HG02588 (cell line): ENCODE data around the gene VMP1.
"Not testable (repeated sequence)": the region's sequence is repeated elsewhere in the genome, so short reads cannot be mapped to it uniquely, and the experiment has no call there.

Experiments used
- ATAC-seq: cut with Tn5 transposase; IDR thresholded peaks from one replicate; pipeline ENCODE4 v1.9.1; 2021; ENCODE audit warnings: mild to moderate bottlenecking, moderate library complexity; ENCODE audit not compliant: unreplicated experiment

The VMP1 gene

GRCh38 chr17:59856859-59857794 is 149.7 kb downstream of the VMP1 start:
- no peak for ATAC-seq

- ATAC-seq = no peak
These were observed 150.8 kb downstream of the VMP1 start for GRCh38 chr17:59858167-59858816.

- ATAC-seq = no peak
These were observed 151.5 kb downstream of the VMP1 start for GRCh38 chr17:59858932-59859331.

GRCh38 chr17:59859444-59860025 is 152.1 kb downstream of the VMP1 start:
- no peak for ATAC-seq

- no peak for ATAC-seq
These were observed 156.2 kb downstream of the VMP1 start for GRCh38 chr17:59863616-59864015.

GRCh38 chr17:59869941-59870218 is 162.4 kb downstream of the VMP1 start:
- no peak for ATAC-seq

GRCh38 chr17:59870482-59870881 is 163.0 kb downstream of the VMP1 start:
- no peak for ATAC-seq

- no peak for ATAC-seq
These were observed 164.9 kb downstream of the VMP1 start for GRCh38 chr17:59872351-59872750.

- ATAC-seq = not testable (repeated sequence)
These were observed 166.0 kb downstream of the VMP1 start for GRCh38 chr17:59873414-59873813.

- ATAC-seq = no peak
These were observed 166.9 kb downstream of the VMP1 start for GRCh38 chr17:59874376-59874775.

GRCh38 chr17:59876107-59876506 is 168.7 kb downstream of the VMP1 start:
- ATAC-seq = no peak

- ATAC-seq = no peak
These were observed 170.5 kb downstream of the VMP1 start for GRCh38 chr17:59877965-59878364.

- no peak for ATAC-seq
These were observed 171.2 kb downstream of the VMP1 start for GRCh38 chr17:59878624-59879023.

GRCh38 chr17:59884861-59885260 is 177.4 kb downstream of the VMP1 start:
- ATAC-seq = no peak

- ATAC-seq = no peak
These were observed 180.8 kb downstream of the VMP1 start for GRCh38 chr17:59888145-59888750.

GRCh38 chr17:59890720-59891119 is 183.3 kb downstream of the VMP1 start:
- no peak for ATAC-seq
